OCI-LY3 (cell line): ENCODE measurements around the gene RPS28.

Source experiments
- H2AFZ ChIP-seq: fragments of 200-600, 300-600 bp; shearing (Covaris generic); 2 replicates; pipeline ENCODE4 v1.6.0; 2014; ENCODE audit warnings: antibody characterized with exemption, low read depth, low read length
- H3K27ac ChIP-seq: fragments of 200-600, 300-600 bp; sonication (generic); 2 replicates; pipeline ENCODE4 v1.5.1; 2014; ENCODE audit warnings: mild to moderate bottlenecking, low read length, moderate library complexity, mixed read lengths
- H3K27me3 ChIP-seq: fragments of 200-600, 300-600 bp; sonication (generic); 2 replicates; pipeline ENCODE4 v1.6.1; 2014; ENCODE audit warnings: low read depth, low read length, mixed read lengths
- H3K36me3 ChIP-seq: fragments of 200-600, 300-600 bp; sonication (generic); replicated peaks from 2 replicates; pipeline ENCODE3; 2014; ENCODE audit warnings: low read depth, low read length, mixed read lengths
- H3K4me1 ChIP-seq: fragments of 300-600, 200-600 bp; sonication (generic); 2 replicates; pipeline ENCODE4 v1.6.1; 2014; ENCODE audit warnings: low read length, mixed read lengths
- H3K4me2 ChIP-seq: fragments of 200-600, 300-600 bp; sonication (generic); 2 replicates; pipeline ENCODE4 v1.6.1; 2014; ENCODE audit warnings: low read length, mixed read lengths
- H3K4me3 ChIP-seq: fragments of 300-600, 200-600 bp; sonication (generic); 2 replicates; pipeline ENCODE4 v1.5.1; 2014; ENCODE audit warnings: antibody characterized with exemption, mild to moderate bottlenecking, low read length, moderate library complexity
- H3K79me2 ChIP-seq: fragments of 300-600, 200-600 bp; shearing (Covaris generic); 2 replicates; pipeline ENCODE4 v1.6.1; 2014; ENCODE audit warnings: mild to moderate bottlenecking, low read length, mixed read lengths
- H3K9ac ChIP-seq: fragments of 300-600, 200-600 bp; shearing (Covaris generic); 2 replicates; pipeline ENCODE4 v1.6.0; 2014; ENCODE audit warnings: mild to moderate bottlenecking, low read length, moderate library complexity
- H3K9me3 ChIP-seq: fragments of 200-600, 300-600 bp; shearing (Covaris generic); 2 replicates; pipeline ENCODE4 v1.6.1; 2014; ENCODE audit warnings: low read length, mixed read lengths; ENCODE audit not compliant: insufficient read depth
- H4K20me1 ChIP-seq: fragments of 200-600, 300-600 bp; sonication (generic); 2 replicates; pipeline ENCODE4 v1.6.1; 2016; ENCODE audit warnings: low read length, mixed read lengths; ENCODE audit not compliant: insufficient read depth
- CTCF ChIP-seq: fragments of 200-600, 300-600 bp; sonication (generic); IDR thresholded peaks from 2 replicates; pipeline ENCODE4 v1.5.1; 2014; ENCODE audit warnings: antibody characterized with exemption, low read length, low read depth
- EZH2phosphoT487 ChIP-seq: fragments of 200-600 bp; shearing (Covaris generic); IDR thresholded peaks from 2 replicates; pipeline ENCODE4 v1.6.1; 2018; ENCODE audit warnings: antibody characterized with exemption, mixed run types, low read depth

The RPS28 gene

GRCh38 chr19:8371011-8371804 lies 49.9 kb downstream of the RPS28 start:
- no peaks in the 10 kb centered on the region for H3K4me1 ChIP-seq
- no peak overlapping the region for H3K4me2 ChIP-seq
- no peak overlapping the region for H3K4me3 ChIP-seq
- H3K36me3 ChIP-seq, result no peaks in the 10 kb centered on the region
- TF ChIP-seq CTCF (no peak), EZH2phosphoT487 (no peak)
- no peaks in the 10 kb centered on the region for H4K20me1 ChIP-seq
- H2AFZ ChIP-seq, result no peak overlapping the region
- no peaks in the 10 kb centered on the region for H3K27me3 ChIP-seq
- H3K9me3 ChIP-seq, result no peaks in the 10 kb centered on the region
- H3K27ac ChIP-seq, result no peak overlapping the region
- no peaks in the 10 kb centered on the region for H3K79me2 ChIP-seq
- no peak overlapping the region for H3K9ac ChIP-seq
